NCI-H524 (cell line): ENCODE measurements around the gene CDCP2.

Source experiments
- DNase-seq, 2 experiments: peaks; one replicate each; lab custom pipeline; 2025; lab: John Stamatoyannopoulos, UW

The CDCP2 gene

GRCh38 chr1:54152696-54153095 is at the start of gene CDCP2:
Gene CDCP2, minus strand, starts transcription at chr1:54153000. Its CDS starts 78 bp downstream, at chr1:54152922.
- no peak for DNase-seq

GRCh38 chr1:54200519-54200997 is 47.8 kb upstream of the CDCP2 start:
- no peak for DNase-seq

GRCh38 chr1:54199765-54200518 is 47.1 kb upstream of the CDCP2 start, which contains the start of the genes CYB5RL and MRPL37:
Gene CYB5RL, minus strand, starts transcription at chr1:54200030. Its CDS starts 4,414 bp downstream, at chr1:54195616.
Gene MRPL37, plus strand, starts transcription at chr1:54200167. Its CDS starts 77 bp downstream, at chr1:54200244.
- DNase-seq = peak; percentile 94 to 95

- DNase-seq = peak in 1 of 2 experiments; percentile 47
These were observed 46.5 kb upstream of the CDCP2 start for GRCh38 chr1:54199151-54199764.

GRCh38 chr1:54193453-54193852 is 40.7 kb upstream of the CDCP2 start:
- DNase-seq = no peak

- no peak for DNase-seq
These were observed 38.7 kb upstream of the CDCP2 start for GRCh38 chr1:54191525-54191924.

- no peak for DNase-seq
These were observed 37.7 kb upstream of the CDCP2 start for GRCh38 chr1:54190526-54190925.

GRCh38 chr1:54188291-54188690 is 35.5 kb upstream of the CDCP2 start:
- no peak for DNase-seq

- no peak for DNase-seq
These were observed 33.3 kb upstream of the CDCP2 start for GRCh38 chr1:54186056-54186455.

- peak in 1 of 2 experiments; percentile 36 for DNase-seq
These were observed 28.0 kb upstream of the CDCP2 start for GRCh38 chr1:54180701-54181360.

- no peak for DNase-seq
These were observed 25.7 kb upstream of the CDCP2 start for GRCh38 chr1:54178296-54179070.

- no peak for DNase-seq
These were observed 24.9 kb upstream of the CDCP2 start for GRCh38 chr1:54177726-54178125.

- no peak for DNase-seq
These were observed 24.0 kb upstream of the CDCP2 start for GRCh38 chr1:54176621-54177327.

- DNase-seq = no peak
These were observed 21.3 kb upstream of the CDCP2 start for GRCh38 chr1:54174106-54174505.

- no peak for DNase-seq
These were observed 20.9 kb upstream of the CDCP2 start for GRCh38 chr1:54173681-54174080.

GRCh38 chr1:54172614-54173599 is 20.1 kb upstream of the CDCP2 start:
- DNase-seq = no peak

- DNase-seq = no peak
These were observed 18.8 kb upstream of the CDCP2 start for GRCh38 chr1:54171606-54172005.

- DNase-seq = no peak
These were observed 18.2 kb upstream of the CDCP2 start for GRCh38 chr1:54171016-54171415.

GRCh38 chr1:54169068-54169467 is 16.3 kb upstream of the CDCP2 start:
- DNase-seq = no peak
